Keratinocyte (primary cell): ENCODE measurements around the gene NDUFA12. TPM values are rescaled to one million over a fixed set of nuclear protein-coding genes. Genes with fewer than 3 reads are reported as not detected.

Experiments
- DNase-seq: peaks from one replicate; pipeline ENCODE4 v3.0.0-alpha.2; 2011; ENCODE audit warnings: low read depth, missing footprints, low spot score
- FAIRE-seq: peaks from 2 replicates; lab custom pipeline; 2011; peaks lifted over from hg19 to GRCh38; lab: Jason Lieb, UNC
- H2AFZ ChIP-seq: 2 replicates; pipeline ENCODE4 v1.6.0; 2012; ENCODE audit warnings: low read length, control low read depth, inconsistent platforms; ENCODE audit not compliant: control insufficient read depth
- H3K27ac ChIP-seq: 2 replicates; pipeline ENCODE4 v1.5.1; 2011; ENCODE audit warnings: low read length; ENCODE audit not compliant: control insufficient read depth, insufficient read depth
- H3K27me3 ChIP-seq: 3 replicates; pipeline ENCODE4 v1.6.0; 2011; ENCODE audit warnings: low read length; ENCODE audit not compliant: control insufficient read depth, insufficient read depth; ENCODE audit errors: extremely low read depth
- H3K36me3 ChIP-seq, 2 experiments: 2 replicates in 1 of 2; 3 replicates in 1 of 2; pipeline ENCODE4 v1.5.1; 2011; ENCODE audit warnings: low read length in 2 of 2, mild to moderate bottlenecking in 1 of 2; ENCODE audit not compliant: control insufficient read depth in 2 of 2, insufficient read depth in 2 of 2; ENCODE audit errors: extremely low read depth in 1 of 2
- H3K4me1 ChIP-seq: 3 replicates; pipeline ENCODE4 v1.5.1; 2011; ENCODE audit warnings: low read length; ENCODE audit not compliant: control insufficient read depth, insufficient read depth; ENCODE audit errors: extremely low read depth
- H3K4me2 ChIP-seq: 3 replicates; pipeline ENCODE4 v1.6.0; 2011; ENCODE audit warnings: low read depth, low read length; ENCODE audit not compliant: control insufficient read depth, insufficient read depth; ENCODE audit errors: extremely low read depth
- H3K4me3 ChIP-seq, 3 experiments: fragments of 200-600 bp in 1 of 3; sonication (generic) in 1 of 3; 2 replicates in 2 of 3; 3 replicates in 1 of 3; pipeline ENCODE4 v1.5.1; 2011 to 2016; ENCODE audit warnings: low read length in 3 of 3, mild to moderate bottlenecking in 3 of 3, control low read depth in 2 of 3, inconsistent platforms in 1 of 3, low read depth in 1 of 3, mixed read lengths in 1 of 3, mixed run types in 1 of 3, moderate library complexity in 1 of 3; ENCODE audit not compliant: control insufficient read depth in 2 of 3, insufficient read depth in 2 of 3; ENCODE audit errors: extremely low read depth in 1 of 3
- H3K79me2 ChIP-seq: 2 replicates; pipeline ENCODE4 v1.6.0; 2012; ENCODE audit warnings: low read length; ENCODE audit not compliant: control insufficient read depth, insufficient read depth
- H3K9ac ChIP-seq: 3 replicates; pipeline ENCODE4 v1.6.0; 2011; ENCODE audit warnings: low read length; ENCODE audit not compliant: control insufficient read depth, insufficient read depth; ENCODE audit errors: extremely low read depth
- H3K9me1 ChIP-seq: 3 replicates; pipeline ENCODE4 v1.6.0; 2011; ENCODE audit warnings: low read length; ENCODE audit not compliant: control insufficient read depth, insufficient read depth; ENCODE audit errors: extremely low read depth
- H3K9me3 ChIP-seq: 2 replicates; pipeline ENCODE4 v1.5.1; 2012; ENCODE audit warnings: low read depth, low read length; ENCODE audit not compliant: control insufficient read depth
- H4K20me1 ChIP-seq: 3 replicates; pipeline ENCODE4 v1.6.0; 2011; ENCODE audit warnings: low read length; ENCODE audit not compliant: control insufficient read depth, insufficient read depth; ENCODE audit errors: extremely low read depth
- EZH2 ChIP-seq: IDR thresholded peaks from one replicate; pipeline ENCODE4 v1.6.1; 2012; ENCODE audit warnings: inconsistent platforms, mild to moderate bottlenecking, low read length, moderate library complexity
- dilution Hi-C: fragments of 300-500 bp; cut with MboI; formaldehyde crosslinking; loops from one replicate; pipeline ENCODE4 v1.7.0; 2020; ENCODE audit warnings: low sequenced_read_pairs; ENCODE audit not compliant: extremely low pct_ligation_motif_present
- polyA plus RNA-seq, 5 experiments: library from polyadenylated mRNA; depleted of rRNA in 3 of 5; stranded (reverse) in 3 of 5; stranded (forward) in 1 of 5; unstranded in 1 of 5; fragments of >200 nt; gene quantifications; 1 replicate in 1 of 5; 2 replicates in 3 of 5; 3 replicates in 1 of 5; pipeline versions ENCODE4 v1.2.1 to v1.2.3, GENCODE V29; 2011 to 2012; ENCODE audit warnings: missing spikeins in 2 of 5, low read depth in 1 of 5, low replicate concordance in 1 of 5
- TF ChIP-seq, protein P1 (sequence below), 3 experiments: IDR thresholded peaks in 1 of 3; conservative IDR thresholded peaks in 1 of 3; optimal IDR thresholded peaks in 1 of 3; 2 replicates in 2 of 3; 3 replicates in 1 of 3; pipeline versions ENCODE3 to v1.5.1; 2011; ENCODE audit warnings: low read length in 3 of 3, mild to moderate bottlenecking in 3 of 3, moderate library complexity in 2 of 3, control low read depth in 1 of 3, inconsistent platforms in 1 of 3; ENCODE audit not compliant: insufficient read depth in 2 of 3; ENCODE audit errors: extremely low read depth in 1 of 3

Gene NDUFA12
- polyA plus RNA-seq, 1 donor (not counting 4 experiments of a cell fraction or from before 2014, with no cell fraction given): 215 TPM

DNA sequence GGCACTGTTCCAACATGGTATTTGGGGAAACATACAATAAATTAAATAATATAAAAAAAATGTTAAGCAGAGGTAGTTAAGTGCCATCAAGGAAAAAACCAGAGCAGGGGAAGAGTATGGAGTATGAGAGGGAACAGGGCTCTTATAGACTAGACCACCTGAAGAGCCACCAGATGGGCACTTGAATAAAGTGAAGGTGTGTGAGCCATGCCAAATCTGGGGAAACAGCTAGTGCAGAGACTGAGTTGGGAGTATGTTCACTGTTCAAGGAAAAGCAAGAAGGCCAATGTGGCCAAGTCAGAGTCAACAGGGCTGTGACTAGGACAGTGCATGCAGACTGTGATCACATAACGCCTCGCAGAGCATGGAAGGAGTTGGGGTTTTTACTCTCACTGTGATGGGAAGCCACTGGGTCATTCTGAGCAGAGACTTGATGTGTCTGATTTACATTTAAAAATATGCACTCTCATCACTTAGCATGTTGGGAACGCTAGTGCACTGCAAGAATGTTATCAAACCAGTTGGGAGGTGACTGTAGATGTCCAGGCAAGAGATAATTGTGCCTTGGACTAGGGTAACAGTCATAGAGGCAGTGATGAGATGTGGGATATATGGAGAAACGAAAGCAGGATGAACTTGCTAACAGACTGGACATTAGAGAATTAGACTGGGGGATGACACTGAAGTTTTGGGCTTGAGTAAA, 25.6 kb downstream of the NDUFA12 start:
- Histone ChIP-seq H3K27me3 (no peaks in the 10 kb centered on the region), H3K27ac (no peak overlapping the region), H3K9me3 (no peaks in the 10 kb centered on the region), H3K4me1 (peaks cover 14% of the 10 kb centered on the region), H3K36me3 (peaks cover 3% of the 10 kb centered on the region in 2 experiments), H3K4me3 (no peak overlapping the region), H4K20me1 (no peaks in the 10 kb centered on the region), H3K9me1 (no peaks in the 10 kb centered on the region), H3K4me2 (no peak overlapping the region), H3K79me2 (no peaks in the 10 kb centered on the region), H3K9ac (no peak overlapping the region), H2AFZ (no peak overlapping the region)
- TF ChIP-seq EZH2: no peak
- TF ChIP-seq, protein P1, sequence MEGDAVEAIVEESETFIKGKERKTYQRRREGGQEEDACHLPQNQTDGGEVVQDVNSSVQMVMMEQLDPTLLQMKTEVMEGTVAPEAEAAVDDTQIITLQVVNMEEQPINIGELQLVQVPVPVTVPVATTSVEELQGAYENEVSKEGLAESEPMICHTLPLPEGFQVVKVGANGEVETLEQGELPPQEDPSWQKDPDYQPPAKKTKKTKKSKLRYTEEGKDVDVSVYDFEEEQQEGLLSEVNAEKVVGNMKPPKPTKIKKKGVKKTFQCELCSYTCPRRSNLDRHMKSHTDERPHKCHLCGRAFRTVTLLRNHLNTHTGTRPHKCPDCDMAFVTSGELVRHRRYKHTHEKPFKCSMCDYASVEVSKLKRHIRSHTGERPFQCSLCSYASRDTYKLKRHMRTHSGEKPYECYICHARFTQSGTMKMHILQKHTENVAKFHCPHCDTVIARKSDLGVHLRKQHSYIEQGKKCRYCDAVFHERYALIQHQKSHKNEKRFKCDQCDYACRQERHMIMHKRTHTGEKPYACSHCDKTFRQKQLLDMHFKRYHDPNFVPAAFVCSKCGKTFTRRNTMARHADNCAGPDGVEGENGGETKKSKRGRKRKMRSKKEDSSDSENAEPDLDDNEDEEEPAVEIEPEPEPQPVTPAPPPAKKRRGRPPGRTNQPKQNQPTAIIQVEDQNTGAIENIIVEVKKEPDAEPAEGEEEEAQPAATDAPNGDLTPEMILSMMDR (optimal IDR thresholded peaks at IDR 0.05 in 1 of 3, IDR thresholded peaks at IDR 0.05 in 1 of 3, conservative IDR thresholded peaks at IDR 0.05 in 1 of 3; ENCODE audit: extremely low read depth in 1 of 3, insufficient read depth in 2 of 3, low read length in 3 of 3): no peak
- no peak for DNase-seq
- dilution Hi-C loops: no loop called here
- peak; percentile 58 for FAIRE-seq

DNA sequence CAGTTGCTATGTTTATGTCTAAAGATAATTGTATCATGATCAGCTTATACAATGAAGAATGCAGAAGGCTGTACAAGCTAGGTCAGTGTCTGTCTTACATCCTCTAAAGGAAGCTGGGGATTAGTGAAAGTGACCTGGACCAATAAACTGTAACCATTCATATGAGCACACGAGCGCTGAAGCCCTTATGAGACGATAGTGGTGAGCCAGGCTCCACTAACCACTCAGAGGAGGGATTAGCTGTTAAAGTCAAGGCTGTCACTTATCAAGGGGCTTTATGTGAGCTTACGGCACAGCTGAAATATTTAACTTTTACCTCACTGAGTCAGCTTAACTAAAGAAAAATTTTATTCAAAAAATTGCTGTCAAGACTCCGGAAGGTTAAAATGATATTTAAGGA, 30.3 kb downstream of the NDUFA12 start:
- TF ChIP-seq, protein P1 (optimal IDR thresholded peaks at IDR 0.05 in 1 of 3, IDR thresholded peaks at IDR 0.05 in 1 of 3, conservative IDR thresholded peaks at IDR 0.05 in 1 of 3; ENCODE audit: extremely low read depth in 1 of 3, insufficient read depth in 2 of 3, low read length in 3 of 3): no peak
- TF ChIP-seq EZH2: no peak
- H2AFZ ChIP-seq: no peak overlapping the region
- no peak overlapping the region for H3K9ac ChIP-seq
- peaks cover 5% of the 10 kb centered on the region for H3K4me1 ChIP-seq
- H3K36me3 ChIP-seq: peaks cover 3% of the 10 kb centered on the region in 2 experiments
- H3K9me3 ChIP-seq: no peaks in the 10 kb centered on the region
- no peaks in the 10 kb centered on the region for H3K27me3 ChIP-seq
- H3K9me1 ChIP-seq: no peaks in the 10 kb centered on the region
- H3K4me2 ChIP-seq: no peak overlapping the region
- H3K27ac ChIP-seq: no peak overlapping the region
- no peaks in the 10 kb centered on the region for H4K20me1 ChIP-seq
- no peak for DNase-seq
- no peak for FAIRE-seq
- dilution Hi-C loops: no loop called here
- no peak overlapping the region for H3K4me3 ChIP-seq
- no peaks in the 10 kb centered on the region for H3K79me2 ChIP-seq
